A549 (cell line): ENCODE measurements around the gene OR2T2.
"Not testable (repeated sequence)": the region's sequence is repeated elsewhere in the genome, so short reads cannot be mapped to it uniquely, and the experiment has no call there.

Experiments used
- CBX2 ChIP-seq: fragments of 200-600 bp; sonication (generic); IDR thresholded peaks from 2 replicates; pipeline ENCODE4 v1.6.1; 2016; ENCODE audit warnings: low read depth, mild to moderate bottlenecking, borderline replicate concordance
- TF ChIP-seq, protein P1 (sequence below): fragments of >200 bp; sonication (Bioruptor Twin); formaldehyde crosslinking; IDR thresholded peaks from 2 replicates; pipeline ENCODE4 v1.6.1; 2016
- TF ChIP-seq, protein P2 (sequence below): fragments of 200-600 bp; sonication (generic); IDR thresholded peaks from 2 replicates; pipeline ENCODE4 v1.6.1; 2016; ENCODE audit warnings: antibody characterized with exemption, mild to moderate bottlenecking, moderate library complexity

DNA sequence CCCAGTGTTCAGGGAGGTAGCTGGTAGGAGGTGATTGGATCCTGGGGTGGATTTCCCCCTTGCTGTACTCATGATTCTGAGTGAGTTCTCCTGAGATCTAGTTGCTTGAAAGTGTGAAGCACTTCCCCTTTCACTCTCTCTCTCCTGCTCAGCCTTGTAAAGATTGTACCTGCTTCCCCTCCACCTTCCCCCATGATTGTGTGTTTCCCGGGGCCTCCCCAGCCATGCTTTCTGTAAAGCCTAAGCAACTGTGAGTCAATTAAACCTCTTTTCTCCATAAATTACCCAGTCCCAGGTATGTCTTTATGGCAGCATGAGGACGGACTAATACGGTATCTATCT, 17.3 kb upstream of the OR2T2 start:
- TF ChIP-seq CBX2, result not testable (repeated sequence)
- TF ChIP-seq, protein P1, sequence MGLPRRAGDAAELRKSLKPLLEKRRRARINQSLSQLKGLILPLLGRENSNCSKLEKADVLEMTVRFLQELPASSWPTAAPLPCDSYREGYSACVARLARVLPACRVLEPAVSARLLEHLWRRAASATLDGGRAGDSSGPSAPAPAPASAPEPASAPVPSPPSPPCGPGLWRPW, result not testable (repeated sequence)
- TF ChIP-seq, protein P2, sequence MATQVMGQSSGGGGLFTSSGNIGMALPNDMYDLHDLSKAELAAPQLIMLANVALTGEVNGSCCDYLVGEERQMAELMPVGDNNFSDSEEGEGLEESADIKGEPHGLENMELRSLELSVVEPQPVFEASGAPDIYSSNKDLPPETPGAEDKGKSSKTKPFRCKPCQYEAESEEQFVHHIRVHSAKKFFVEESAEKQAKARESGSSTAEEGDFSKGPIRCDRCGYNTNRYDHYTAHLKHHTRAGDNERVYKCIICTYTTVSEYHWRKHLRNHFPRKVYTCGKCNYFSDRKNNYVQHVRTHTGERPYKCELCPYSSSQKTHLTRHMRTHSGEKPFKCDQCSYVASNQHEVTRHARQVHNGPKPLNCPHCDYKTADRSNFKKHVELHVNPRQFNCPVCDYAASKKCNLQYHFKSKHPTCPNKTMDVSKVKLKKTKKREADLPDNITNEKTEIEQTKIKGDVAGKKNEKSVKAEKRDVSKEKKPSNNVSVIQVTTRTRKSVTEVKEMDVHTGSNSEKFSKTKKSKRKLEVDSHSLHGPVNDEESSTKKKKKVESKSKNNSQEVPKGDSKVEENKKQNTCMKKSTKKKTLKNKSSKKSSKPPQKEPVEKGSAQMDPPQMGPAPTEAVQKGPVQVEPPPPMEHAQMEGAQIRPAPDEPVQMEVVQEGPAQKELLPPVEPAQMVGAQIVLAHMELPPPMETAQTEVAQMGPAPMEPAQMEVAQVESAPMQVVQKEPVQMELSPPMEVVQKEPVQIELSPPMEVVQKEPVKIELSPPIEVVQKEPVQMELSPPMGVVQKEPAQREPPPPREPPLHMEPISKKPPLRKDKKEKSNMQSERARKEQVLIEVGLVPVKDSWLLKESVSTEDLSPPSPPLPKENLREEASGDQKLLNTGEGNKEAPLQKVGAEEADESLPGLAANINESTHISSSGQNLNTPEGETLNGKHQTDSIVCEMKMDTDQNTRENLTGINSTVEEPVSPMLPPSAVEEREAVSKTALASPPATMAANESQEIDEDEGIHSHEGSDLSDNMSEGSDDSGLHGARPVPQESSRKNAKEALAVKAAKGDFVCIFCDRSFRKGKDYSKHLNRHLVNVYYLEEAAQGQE, result not testable (repeated sequence)
